Urothelium cell line (cell line): Measurements from ENCODE around the gene MRPL14.
"Not testable (repeated sequence)": the region's sequence is repeated elsewhere in the genome, so short reads cannot be mapped to it uniquely, and the experiment has no call there.

Experiments
- DNase-seq: peaks from one replicate; pipeline ENCODE4 v3.0.0; 2011; ENCODE audit warnings: low spot score, mixed read lengths
- FAIRE-seq: peaks from 2 replicates; lab custom pipeline; 2011; peaks lifted over from hg19 to GRCh38; lab: Jason Lieb, UNC

MRPL14 gene

DNA sequence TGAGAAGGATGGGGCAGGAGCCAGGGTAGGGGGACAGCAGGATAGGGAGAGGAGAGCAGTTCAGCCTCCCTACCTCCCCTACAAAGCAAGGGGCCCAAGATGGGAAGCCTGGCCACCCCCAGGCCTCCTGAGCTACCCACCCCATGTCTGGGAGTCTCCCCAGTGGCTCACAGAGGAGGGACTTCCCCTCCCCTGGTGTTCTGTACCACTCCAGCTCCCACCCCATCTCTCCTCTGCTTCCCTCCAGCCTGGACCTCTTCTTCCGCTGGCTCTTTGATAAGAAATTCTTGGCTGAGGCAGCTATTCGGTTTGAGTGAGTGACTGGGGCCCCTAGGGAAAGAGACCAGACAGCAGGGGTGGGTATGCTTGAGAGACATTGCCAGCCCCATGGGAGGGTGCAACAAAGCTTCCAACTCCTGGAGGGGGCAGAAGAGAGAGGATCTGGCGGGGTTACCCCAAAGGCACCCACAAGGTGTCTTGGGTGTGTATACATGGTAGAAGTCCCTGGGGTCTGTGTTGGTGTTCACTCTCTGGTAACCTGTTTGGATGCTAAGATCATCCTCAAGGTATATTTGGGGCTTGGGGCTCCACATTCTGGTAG lies 23.2 kb upstream of the MRPL14 start:
- DNase-seq: no peak
- no peak for FAIRE-seq

DNA sequence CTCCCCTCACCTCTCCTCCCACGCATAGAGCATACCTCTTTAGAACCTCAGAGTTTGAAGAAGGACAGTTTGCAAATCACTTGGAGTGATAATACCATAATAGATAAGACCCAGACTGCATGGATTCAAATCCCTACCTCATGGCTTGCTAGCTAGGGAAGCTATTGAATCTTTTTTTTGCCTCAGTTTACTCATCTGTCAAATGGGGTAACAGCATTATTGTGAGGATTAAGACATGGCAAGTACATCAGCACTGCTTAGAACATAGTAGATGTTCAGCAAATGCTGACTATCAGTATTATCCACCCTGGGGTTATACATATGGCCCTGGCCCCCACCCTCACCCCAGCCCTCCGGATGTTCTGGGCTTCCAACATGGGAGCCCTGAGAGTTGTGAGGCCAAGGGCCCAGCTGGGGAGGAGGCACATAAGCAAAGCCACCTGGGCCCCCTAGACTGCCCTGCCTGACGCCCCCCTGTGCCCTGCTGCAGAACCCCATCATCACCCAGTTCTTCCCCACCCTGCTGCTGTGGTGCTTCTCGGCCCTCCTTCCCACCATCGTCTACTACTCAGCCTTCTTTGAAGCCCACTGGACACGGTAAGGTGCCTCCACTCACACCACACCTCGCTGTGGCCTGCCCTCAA lies 22.2 kb upstream of the MRPL14 start:
- DNase-seq (no peak), FAIRE-seq (no peak)

DNA sequence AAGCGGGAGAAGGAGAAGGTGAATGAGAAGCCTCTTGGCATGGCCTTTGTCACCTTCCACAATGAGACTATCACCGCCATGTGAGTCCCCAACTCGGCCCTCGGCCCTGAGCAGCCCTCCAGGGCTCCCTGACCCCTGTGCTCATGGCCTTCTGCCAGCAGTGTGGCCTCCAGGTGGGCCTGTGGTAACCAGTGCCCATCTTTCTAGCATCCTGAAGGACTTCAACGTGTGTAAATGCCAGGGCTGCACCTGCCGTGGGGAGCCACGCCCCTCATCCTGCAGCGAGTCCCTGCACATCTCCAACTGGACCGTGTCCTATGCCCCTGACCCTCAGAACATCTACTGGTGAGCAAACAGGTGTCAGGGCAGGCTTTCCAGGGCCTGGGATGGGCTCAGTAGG lies 21.1 kb upstream of the MRPL14 start:
- DNase-seq: no peak
- FAIRE-seq: no peak

DNA sequence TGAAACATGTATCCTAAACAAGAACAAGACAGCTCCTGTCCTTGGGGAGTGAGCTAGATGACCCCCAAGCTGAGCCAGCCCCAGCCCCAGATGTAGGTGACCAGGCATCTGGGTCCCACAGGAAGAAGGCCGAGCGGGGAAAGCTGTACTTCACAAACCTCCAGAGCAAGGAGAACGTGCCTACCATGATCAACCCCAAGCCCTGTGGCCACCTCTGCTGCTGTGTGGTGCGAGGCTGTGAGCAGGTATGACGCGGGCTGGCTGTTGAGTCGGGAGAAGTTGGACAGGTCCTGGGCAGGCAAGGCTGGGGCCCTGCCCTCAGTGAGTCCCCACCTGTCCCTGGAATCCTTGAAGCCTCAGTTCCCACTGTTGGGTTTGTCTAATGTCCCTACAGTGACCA lies 20.0 kb upstream of the MRPL14 start:
- FAIRE-seq (no peak), DNase-seq (no peak)

DNA sequence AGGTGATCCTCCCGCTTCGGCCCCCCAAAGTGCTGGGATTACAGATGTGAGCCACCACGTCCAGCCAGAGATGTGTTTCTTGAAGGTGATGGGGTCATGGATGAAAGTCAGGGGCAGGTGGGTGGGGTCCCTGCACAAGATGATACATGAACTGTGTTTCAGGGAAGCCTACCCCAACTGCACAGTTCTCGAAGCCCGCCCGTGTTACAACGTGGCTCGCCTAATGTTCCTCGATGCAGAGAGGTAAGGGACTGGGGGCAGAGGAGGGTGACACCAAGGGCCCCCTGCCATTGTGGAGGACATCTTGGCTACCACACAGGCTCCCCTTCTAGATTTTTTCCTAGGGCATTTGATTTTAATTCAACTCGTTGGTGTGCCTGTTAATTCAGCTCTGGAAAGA lies 19.4 kb upstream of the MRPL14 start:
- FAIRE-seq (no peak), DNase-seq (no peak)

DNA sequence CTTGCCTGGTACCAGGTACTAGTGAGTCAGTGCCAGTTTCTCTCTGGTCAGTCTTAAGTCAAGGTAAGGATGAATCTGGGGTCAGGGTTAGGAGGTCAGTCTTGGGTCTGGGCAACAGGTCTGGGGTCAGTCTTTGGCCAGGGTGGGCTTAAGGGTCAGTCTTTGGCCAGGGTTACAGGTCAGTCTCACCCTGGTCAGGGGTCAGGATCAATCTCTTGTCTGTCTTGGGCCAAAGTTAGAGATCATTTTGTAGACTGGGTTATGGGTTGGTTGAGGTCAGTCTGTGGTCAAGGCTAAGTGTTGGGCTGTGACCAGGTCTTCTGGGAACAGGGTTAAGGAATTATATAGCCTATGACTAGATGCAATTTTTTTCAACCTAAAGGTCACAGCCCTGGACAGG lies 18.6 kb upstream of the MRPL14 start:
- DNase-seq: no peak
- no peak for FAIRE-seq

DNA sequence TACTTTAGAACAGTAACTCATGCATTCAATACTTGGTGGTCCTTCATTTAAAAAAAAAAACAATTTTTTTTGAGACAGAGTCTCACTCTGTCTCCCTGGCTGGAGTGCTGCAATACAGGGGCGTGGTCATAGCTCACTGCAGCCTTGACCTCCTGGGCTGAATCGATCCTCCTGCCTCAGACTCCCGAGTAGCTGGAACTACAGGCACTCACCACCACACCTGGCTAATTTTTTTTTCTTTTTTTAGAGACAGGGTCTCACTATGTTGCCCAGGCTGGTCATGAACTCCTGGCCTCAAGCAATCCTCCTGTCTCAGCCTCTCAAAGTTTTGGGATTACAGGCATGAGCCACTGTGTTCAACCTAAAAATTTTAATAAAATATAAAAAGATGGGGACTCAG lies 17.3 kb upstream of the MRPL14 start:
- FAIRE-seq, DNase-seq: not testable (repeated sequence)

DNA sequence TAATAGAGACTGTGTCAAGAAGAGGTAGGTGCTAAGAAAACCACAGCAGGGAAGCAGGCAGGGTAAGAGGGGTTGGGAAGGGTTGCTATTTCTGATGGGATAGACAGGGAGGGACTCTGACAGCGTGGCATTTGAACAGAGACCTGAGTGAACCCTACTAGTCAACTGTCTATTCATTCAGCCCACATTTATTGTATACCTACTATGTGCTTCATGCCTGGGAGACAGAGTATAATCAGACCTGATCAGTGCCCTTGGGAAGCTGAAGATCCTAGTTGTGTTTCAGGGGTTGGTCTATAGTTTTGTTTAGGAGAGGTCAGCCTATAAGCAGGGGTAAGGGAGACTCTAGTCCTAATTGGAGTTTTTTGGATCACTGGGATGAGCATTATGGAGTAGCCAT lies 16.5 kb upstream of the MRPL14 start:
- FAIRE-seq: no peak
- DNase-seq: no peak

DNA sequence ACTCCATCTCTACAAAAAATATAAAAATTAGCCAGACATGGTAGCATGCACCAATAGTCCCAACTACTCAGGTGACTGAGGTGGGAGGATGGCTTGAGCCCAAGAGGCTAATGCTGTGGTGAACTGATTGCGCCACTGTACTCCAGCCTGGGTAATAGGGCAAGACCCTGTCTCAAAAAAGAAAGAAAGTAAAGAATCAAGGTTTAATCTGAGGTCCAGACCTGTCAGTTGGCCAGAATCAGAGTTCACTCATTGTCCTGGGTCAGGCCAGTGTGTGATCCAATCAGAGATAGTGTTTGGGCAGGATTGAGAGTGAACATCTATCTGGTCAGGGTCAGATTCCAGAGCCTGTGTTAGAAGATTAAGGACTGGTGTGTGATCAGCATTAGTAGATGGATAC lies 15.6 kb upstream of the MRPL14 start:
- FAIRE-seq (no peak), DNase-seq (no peak)

DNA sequence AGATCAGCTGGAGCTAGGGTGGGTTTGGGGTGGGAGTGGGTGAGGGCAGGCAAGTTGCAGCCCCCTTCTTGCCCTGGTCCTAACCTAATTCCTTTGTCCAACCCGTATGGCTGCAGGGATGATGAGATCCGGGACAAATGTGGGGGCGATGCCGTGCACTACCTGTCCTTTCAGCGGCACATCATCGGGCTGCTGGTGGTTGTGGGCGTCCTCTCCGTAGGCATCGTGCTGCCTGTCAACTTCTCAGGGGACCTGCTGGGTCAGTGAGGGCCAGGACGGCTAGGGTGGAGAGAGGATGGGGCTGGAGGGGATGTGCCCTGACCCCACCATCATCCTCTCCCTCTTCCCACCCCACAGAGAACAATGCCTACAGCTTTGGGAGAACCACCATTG lies 12.1 kb upstream of the MRPL14 start:
- no peak for FAIRE-seq
- no peak for DNase-seq

DNA sequence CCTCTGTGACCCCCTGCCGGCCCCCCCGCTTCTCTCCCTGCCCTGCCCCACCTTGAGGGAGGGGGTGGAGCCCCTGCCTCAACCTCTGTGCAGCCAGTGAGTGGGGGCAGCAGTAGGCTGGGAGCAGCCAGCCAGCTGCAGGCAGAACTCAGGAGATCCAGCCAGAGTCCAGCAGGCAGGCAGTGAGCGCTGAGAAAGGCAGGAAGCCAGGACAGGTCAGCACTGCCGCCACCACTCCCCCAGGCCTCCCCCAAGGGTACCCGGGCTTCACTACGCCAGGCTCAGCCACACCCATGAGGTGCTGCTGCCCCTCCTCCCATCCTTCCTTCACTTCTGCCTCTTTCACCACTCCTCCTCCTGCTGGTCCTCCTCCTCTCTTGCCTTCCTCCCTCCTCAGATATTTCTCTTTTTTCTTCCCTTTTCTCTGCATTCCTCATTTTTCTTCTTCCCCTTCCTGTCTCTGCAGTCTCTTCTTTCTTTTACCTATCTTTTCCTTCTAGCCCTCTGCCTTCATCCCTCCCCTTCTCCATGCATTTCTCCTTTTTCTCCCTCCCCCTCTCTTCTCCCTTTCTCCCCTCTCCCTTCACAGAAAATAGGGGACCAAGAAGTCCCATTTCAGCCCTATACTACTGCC lies 11.6 kb upstream of the MRPL14 start:
- no peak for DNase-seq
- FAIRE-seq: no peak

DNA sequence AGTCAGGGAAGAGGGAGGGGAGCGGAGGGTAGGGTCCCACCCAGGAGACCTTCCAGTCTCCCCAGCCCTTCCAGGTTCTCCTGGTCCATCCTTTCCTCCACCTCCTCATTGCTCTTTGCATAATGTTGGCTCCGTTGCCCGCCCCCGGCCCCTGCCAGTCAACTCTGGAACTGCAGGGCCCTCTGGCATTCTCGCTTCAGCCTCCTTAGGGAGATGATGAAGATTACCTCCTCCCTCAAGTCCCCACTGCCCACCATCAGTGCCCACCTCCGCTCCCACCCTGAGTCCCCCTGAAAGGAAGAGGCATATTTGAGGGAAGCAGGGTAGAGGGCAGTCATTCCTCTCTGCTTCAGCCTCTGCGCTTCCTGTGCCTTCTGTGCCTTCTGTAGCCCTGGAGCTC lies 8.6 kb upstream of the MRPL14 start:
- FAIRE-seq (no peak), DNase-seq (no peak)

DNA sequence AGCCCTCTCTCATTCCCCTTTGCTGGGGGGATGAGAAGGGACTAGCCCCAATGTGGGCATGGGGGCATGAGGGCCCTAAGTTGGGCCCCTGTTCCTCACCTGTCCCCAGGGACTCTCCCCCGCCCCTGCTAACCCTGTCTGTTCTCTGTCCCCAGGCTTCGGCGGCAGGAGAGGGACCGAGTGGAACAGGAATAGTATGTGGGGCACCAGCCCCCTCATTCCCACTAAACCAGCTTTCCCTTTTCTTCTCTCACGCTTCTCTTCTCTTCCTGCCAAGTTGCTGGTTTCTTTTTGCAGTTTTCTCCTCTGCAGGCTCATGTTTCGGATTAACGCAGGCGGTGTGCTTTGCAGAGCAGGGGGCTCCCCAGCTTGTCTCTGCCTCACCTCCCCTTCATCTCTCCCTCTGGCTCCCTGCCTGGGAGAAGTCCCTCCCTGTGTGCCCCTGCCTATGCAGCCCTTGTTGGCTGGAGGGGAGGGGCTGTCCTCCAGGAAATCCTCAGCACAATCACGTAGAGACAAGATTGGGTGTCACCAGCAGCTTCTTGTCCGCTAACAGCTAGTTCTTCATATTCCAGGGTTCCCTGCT lies 8.0 kb upstream of the MRPL14 start:
- no peak for FAIRE-seq
- no peak for DNase-seq

DNA sequence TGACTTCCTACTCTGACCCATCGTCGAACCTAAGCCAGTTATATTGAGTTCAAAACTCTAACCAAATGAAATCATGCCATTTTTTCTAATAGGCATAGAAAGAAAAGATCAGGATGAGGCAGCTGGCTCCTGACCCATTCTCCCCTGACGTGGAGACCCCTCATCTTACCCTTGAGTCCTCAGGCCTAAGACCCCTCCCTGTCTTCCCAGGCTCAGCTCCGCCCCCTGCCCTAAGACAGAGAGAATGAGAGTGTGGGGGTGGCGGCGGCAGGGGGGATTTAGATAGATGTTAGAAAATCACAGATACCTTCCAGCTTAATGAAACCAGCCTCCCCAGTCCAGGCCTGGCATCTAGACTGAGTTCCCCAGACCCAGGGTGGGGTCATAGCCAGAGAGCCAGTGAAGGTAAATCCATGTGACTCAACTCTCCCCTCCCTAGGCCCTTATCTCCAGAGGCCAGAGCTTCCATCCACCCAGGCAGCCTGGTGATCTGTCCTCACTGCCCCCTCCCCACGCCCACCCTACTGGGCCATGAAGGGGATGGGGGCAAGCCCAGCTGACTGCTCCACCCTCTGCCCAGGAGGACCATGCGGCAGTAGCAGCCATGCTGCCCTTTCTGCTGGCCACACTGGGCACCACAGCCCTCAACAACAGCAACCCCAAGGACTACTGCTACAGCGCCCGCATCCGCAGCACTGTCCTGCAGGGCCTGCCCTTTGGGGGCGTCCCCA lies 6.9 kb upstream of the MRPL14 start:
- FAIRE-seq (no peak), DNase-seq (no peak)

DNA sequence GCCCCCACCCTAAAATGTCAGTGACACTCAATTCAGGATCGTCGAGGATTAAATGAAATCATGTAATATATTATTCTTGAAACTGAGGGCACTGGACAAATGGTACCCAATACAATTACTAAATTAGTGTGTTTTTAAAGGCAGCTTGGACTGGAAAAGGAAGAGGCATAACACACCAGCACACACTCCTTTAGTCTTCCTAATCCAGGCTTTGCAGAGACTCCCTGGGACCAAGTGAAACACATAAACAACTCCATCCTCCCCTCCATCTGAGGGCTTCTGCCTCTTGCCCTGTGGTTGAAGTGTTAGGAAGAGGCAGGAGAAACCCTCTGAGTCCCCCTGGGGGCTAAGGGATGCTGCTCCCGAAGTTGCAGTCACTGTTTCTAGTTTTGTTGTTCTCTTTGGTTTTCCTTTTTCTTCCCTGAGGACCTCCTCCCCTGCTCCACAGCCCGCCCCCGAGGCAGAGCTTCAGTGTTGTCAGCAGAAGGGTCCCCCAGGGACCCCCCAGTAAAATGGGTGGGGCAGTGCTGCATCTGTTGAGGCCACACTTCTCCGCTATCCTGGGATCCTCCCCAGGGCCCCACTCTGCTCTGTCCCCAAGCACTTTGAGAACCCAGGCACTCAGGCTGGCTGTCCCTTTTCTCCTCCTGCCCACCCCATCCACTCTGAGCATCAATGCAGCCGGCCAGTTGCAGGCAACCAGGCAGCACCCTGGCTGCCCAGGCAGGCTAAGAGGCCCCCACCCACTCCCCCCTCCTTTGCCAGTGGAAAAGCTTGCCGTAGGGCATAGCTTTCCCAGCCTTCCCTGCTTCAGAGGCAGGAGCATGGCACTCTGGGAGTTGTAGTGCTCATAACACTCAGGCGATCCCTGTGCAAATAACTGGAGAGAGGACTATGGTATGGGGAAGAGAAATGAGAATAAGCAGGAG lies 6.0 kb upstream of the MRPL14 start:
- no peak for FAIRE-seq

DNA sequence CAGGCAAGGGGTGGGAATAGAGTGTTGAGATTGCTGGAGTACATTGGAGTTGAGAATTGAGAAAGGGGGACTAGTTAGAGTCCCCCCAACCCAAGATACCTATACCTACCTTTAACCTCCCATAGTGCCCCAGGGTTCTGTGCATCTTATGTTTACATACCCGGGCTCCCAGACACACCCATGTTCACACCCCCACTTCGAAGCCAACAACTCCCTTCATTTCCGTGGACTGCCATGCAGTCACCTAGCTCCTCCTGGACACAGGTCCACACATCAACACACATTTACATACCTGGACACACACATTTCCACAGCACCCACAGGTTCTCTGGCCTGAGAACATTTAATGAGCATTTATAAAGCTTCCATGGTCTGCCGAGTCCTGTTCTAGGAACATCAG lies 5.2 kb upstream of the MRPL14 start:
- DNase-seq (no peak), FAIRE-seq (no peak)

More for the DNA sequence above, 6.0 kb upstream of the MRPL14 start:
- DNase-seq: peak; percentile 51

DNA sequence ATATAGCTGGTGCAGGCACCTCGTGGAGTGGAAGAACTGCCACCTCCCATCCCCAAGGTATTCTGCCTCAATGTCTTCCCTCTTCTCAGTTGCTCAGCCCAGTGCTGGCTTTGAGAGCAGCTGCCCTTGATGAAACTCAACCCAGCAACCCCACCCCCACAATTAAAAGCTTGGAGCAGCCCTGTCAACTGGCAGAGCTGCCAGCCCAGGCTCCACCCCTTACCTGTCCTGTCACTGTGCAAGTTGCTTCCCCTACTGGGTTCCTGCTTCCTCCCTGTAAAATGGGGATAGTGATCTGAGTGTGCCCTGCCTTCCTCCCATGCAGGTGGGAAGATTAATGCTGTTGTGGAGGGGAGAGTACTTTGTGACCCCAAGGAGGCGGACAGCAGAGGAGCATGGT lies 4.6 kb upstream of the MRPL14 start:
- DNase-seq: no peak

DNA sequence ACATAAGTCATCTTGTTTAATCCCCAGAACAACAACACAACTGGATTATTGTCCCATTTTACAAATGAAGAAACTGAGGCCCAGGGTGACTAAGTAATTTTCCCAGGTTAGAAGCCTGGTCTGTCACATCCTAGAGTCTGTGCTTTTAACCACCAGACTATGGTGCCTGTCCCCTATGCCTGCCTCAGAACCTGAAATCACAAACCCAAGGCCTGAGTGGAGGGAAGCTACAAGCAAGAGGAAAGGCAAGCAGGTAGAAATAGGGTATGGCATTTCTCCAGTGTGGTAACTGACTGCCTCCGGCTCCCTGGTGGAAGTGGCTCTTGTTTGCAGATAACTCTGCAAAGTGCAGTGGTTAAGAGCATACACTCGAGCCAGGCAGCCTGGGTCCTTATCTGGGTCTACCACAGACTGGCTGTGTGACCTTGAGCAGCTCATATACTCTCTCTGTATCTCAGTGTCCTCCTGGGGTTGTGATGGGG lies 2.6 kb upstream of the MRPL14 start:
- FAIRE-seq (no peak), DNase-seq (no peak)

More for the DNA sequence above, 4.6 kb upstream of the MRPL14 start:
- FAIRE-seq: no peak

DNA sequence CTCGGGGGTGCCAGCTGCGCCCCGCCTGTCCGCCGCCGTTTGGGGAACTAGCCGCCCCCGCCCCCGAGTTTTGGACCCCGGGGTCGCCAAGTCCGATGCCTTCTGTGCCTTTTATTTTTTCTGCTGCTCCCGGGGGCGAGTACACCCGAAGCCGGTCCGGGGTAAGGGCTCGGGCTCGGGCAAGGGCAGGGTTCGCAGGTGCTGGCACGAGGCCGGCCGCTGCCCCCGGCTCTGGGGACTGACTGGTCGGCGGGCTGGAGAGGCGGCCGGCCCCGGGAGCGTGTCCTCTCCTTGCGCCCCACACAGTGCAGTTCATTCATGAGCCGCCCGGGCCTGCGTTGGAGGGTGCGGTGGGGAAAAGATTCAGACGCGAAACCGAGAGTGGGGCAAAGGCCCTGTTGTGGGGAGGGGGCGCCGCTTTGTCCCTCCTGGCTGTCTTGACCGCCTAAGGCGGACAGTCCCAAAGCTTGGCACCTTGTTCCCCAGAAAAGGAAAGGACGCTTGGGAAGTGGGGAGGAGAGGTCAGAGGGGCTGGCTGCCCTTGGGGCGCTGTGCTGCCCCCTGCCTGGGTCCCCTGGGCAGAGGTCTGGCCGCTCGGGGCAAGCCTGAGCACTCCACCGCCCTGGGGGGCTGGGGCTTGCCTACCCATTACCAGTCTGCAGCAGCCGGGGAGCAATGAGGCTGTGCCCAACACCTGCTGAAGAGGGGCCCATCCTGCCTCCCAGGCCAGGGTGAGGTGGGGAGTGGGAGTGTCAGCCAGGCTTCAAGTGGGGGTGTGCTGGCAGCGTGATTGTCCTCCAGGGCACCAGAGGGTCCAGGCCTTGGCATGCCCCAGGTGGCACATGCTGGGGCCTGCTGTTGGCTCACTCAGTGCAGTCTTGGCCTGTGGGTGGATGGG lies 1.0 kb upstream of the MRPL14 start:
- peak; percentile 59 for DNase-seq

More for the DNA sequence above, 1.0 kb upstream of the MRPL14 start:
- FAIRE-seq: no peak
